ENCODE results near the gene NSDHL. TPM values are rescaled to one million over a fixed set of nuclear protein-coding genes. Genes with fewer than 3 reads are reported as not detected.
A peak's percentile ranks its signal among the peaks of the same experiment; 100 is the strongest.
"Not testable (repeated sequence)": the region's sequence is repeated elsewhere in the genome, so short reads cannot be mapped to it uniquely, and the experiment has no call there.

Gene NSDHL
- total RNA-seq, 1 donor from 2014 or later = 28.2 TPM

GRCh38 chrX:152910018-152910417, 79.2 kb downstream of the NSDHL start:
- not testable (repeated sequence) for DNase-seq (ENCODE audit: low read depth)

- peak; percentile 1 for DNase-seq (ENCODE audit: low read depth)
These were observed 81.2 kb downstream of the NSDHL start for GRCh38 chrX:152912106-152912505.

GRCh38 chrX:152912641-152913040, 81.8 kb downstream of the NSDHL start:
- DNase-seq (ENCODE audit: low read depth) = no peak

- no peak for DNase-seq (ENCODE audit: low read depth)
These were observed 82.5 kb downstream of the NSDHL start for GRCh38 chrX:152913346-152913745.

GRCh38 chrX:152913910-152914309, 83.0 kb downstream of the NSDHL start:
- DNase-seq (ENCODE audit: low read depth) = no peak

- peak; percentile 10 for DNase-seq (ENCODE audit: low read depth)
These were observed 84.8 kb downstream of the NSDHL start for GRCh38 chrX:152915541-152916241.

GRCh38 chrX:152917656-152918579, 87.1 kb downstream of the NSDHL start:
- no peak for DNase-seq (ENCODE audit: low read depth)

- no peak for DNase-seq (ENCODE audit: low read depth)
These were observed 87.8 kb downstream of the NSDHL start for GRCh38 chrX:152918707-152919106.

Other genes starting within 250 kb of the NSDHL start
- gene GABRQ, start 193.2 kb upstream of the NSDHL start, total RNA-seq = not detected in 2 replicates
- not detected in 2 replicates for gene MAGEA3, start 132.3 kb upstream of the NSDHL start, total RNA-seq
- not detected in 2 replicates for gene CSAG2, start 121.8 kb upstream of the NSDHL start, total RNA-seq
- not detected in 2 replicates for gene MAGEA2B, start 116.4 kb upstream of the NSDHL start, total RNA-seq
- gene CSAG1, start 97.3 kb upstream of the NSDHL start, total RNA-seq = not detected in 2 replicates
- not detected in 2 replicates for gene MAGEA12, start 97.3 kb upstream of the NSDHL start, total RNA-seq
- gene MAGEA2, start 77.2 kb upstream of the NSDHL start, total RNA-seq = not detected in 2 replicates
- not detected in 2 replicates for gene CSAG3, start 71.8 kb upstream of the NSDHL start, total RNA-seq
- not detected in 2 replicates for gene MAGEA6, start 61.4 kb upstream of the NSDHL start, total RNA-seq
- 45.4 and 56.8 TPM in 2 replicates for gene CETN2, start 306 bp upstream of the NSDHL start, total RNA-seq
- 0.47 and 0.83 TPM in 2 replicates for gene ZNF185, start 67.0 kb downstream of the NSDHL start, total RNA-seq
- gene PNMA5, start 163.1 kb downstream of the NSDHL start, total RNA-seq = not detected in 2 replicates
- 0.19 TPM in 1 of 2 replicates, not detected in the other for gene PNMA3, start 225.4 kb downstream of the NSDHL start, total RNA-seq
- gene PNMA6A, start 241.4 kb downstream of the NSDHL start, total RNA-seq = 0.21 and 0.35 TPM in 2 replicates